ENCODE measurements around the gene CBFA2T3. TPM values are rescaled to one million over a fixed set of nuclear protein-coding genes. Genes with fewer than 3 reads are reported as not detected.

Gene CBFA2T3
- total and polyA plus RNA-seq, 2 of the 13 experiments (the other 11 are each of a cell fraction or from before 2014, with no cell fraction given), result 0.05 TPM; not detected in 1

DNA sequence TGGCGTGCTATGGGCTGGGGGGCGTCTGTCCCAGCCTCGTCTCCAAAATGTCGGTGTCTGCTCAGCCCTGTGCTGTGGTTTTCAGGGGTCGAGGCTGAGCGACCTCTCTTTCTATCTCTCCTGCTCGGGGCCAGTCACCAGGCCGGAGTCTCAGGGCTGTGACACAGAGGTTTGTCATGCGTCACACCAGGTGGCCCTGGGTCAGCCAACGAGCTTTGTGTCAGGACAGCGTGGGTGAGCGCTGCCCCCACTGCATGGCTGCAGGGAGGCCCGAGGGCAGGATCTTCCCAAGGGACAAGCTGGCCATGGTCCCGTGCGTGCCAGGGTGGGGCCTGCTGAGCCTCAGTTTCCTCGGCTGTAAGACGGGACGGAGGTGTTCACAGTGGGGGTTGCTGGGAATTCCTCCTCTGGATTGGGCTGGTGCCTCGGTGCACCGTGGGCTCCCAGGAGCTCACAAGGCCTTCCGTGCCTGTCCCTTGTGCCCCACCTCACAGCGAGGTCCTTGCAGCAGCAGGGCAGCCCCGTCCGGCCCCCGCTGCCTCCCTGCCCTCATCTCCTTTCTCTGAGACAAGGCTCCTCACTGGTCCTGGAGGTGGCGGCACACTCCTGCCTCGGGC is 50.5 kb downstream of the CBFA2T3 start (continued):
- no peak for TF ChIP-seq BORCS8-MEF2B (CRISPR knock-in tag; IDR thresholded peaks at IDR 0.05)
- TF ChIP-seq ZFP36L1 (CRISPR knock-in tag; IDR thresholded peaks at IDR 0.05), result no peak
- TF ChIP-seq ZNF337 (CRISPR knock-in tag; IDR thresholded peaks at IDR 0.05; ENCODE audit: borderline replicate concordance, low read depth), result no peak
- TF ChIP-seq ZNF572 (CRISPR knock-in tag; IDR thresholded peaks at IDR 0.05), result no peak
- no peak for TF ChIP-seq HDAC1 (CRISPR knock-in tag; IDR thresholded peaks at IDR 0.05)
- TF ChIP-seq, protein P1, sequence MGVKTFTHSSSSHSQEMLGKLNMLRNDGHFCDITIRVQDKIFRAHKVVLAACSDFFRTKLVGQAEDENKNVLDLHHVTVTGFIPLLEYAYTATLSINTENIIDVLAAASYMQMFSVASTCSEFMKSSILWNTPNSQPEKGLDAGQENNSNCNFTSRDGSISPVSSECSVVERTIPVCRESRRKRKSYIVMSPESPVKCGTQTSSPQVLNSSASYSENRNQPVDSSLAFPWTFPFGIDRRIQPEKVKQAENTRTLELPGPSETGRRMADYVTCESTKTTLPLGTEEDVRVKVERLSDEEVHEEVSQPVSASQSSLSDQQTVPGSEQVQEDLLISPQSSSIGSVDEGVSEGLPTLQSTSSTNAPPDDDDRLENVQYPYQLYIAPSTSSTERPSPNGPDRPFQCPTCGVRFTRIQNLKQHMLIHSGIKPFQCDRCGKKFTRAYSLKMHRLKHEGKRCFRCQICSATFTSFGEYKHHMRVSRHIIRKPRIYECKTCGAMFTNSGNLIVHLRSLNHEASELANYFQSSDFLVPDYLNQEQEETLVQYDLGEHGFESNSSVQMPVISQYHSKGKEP (CRISPR knock-in tag; IDR thresholded peaks at IDR 0.05), result no peak
- no peak for TF ChIP-seq YEATS2 (CRISPR knock-in tag; IDR thresholded peaks at IDR 0.05; ENCODE audit: borderline replicate concordance)
- TF ChIP-seq ZNF652 (CRISPR knock-in tag; IDR thresholded peaks at IDR 0.05; ENCODE audit: borderline replicate concordance, low read depth), result no peak
- TF ChIP-seq, protein P2, sequence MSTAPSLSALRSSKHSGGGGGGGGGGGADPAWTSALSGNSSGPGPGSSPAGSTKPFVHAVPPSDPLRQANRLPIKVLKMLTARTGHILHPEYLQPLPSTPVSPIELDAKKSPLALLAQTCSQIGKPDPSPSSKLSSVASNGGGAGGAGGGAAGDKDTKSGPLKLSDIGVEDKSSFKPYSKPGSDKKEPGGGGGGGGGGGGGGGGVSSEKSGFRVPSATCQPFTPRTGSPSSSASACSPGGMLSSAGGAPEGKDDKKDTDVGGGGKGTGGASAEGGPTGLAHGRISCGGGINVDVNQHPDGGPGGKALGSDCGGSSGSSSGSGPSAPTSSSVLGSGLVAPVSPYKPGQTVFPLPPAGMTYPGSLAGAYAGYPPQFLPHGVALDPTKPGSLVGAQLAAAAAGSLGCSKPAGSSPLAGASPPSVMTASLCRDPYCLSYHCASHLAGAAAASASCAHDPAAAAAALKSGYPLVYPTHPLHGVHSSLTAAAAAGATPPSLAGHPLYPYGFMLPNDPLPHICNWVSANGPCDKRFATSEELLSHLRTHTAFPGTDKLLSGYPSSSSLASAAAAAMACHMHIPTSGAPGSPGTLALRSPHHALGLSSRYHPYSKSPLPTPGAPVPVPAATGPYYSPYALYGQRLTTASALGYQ (CRISPR knock-in tag; IDR thresholded peaks at IDR 0.05), result no peak
- TF ChIP-seq KLF15 (CRISPR knock-in tag; IDR thresholded peaks at IDR 0.05; ENCODE audit: borderline replicate concordance), result no peak
- TF ChIP-seq ZNF24 (IDR thresholded peaks at IDR 0.05), result no peak
- TF ChIP-seq, protein P3, sequence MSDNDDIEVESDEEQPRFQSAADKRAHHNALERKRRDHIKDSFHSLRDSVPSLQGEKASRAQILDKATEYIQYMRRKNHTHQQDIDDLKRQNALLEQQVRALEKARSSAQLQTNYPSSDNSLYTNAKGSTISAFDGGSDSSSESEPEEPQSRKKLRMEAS (IDR thresholded peaks at IDR 0.05), result peak; percentile 25; the same call in 1 of the 2 replicates
- TF ChIP-seq MEIS1 (CRISPR knock-in tag; IDR thresholded peaks at IDR 0.05; ENCODE audit: borderline replicate concordance), result 0 out of 2 replicates have a peak, but pooled peaks have one; percentile 45
- TF ChIP-seq HOXA5 (CRISPR knock-in tag; IDR thresholded peaks at IDR 0.05), result no peak
- TF ChIP-seq NAIF1 (CRISPR knock-in tag; IDR thresholded peaks at IDR 0.05; ENCODE audit: borderline replicate concordance), result no peak
- TF ChIP-seq TCF12 (IDR thresholded peaks at IDR 0.05), result no peak
- no peak for TF ChIP-seq TCF12 (CRISPR knock-in tag; IDR thresholded peaks at IDR 0.05)
- TF ChIP-seq U2AF2 (IDR thresholded peaks at IDR 0.05; ENCODE audit: low read depth, low read length), result no peak
- TF ChIP-seq ZNF777 (CRISPR knock-in tag; IDR thresholded peaks at IDR 0.05), result 0 out of 2 replicates have a peak, but pooled peaks have one; percentile 6
- TF ChIP-seq ZNF816 (CRISPR knock-in tag; IDR thresholded peaks at IDR 0.05; ENCODE audit: borderline replicate concordance), result no peak
- TF ChIP-seq, protein P4, sequence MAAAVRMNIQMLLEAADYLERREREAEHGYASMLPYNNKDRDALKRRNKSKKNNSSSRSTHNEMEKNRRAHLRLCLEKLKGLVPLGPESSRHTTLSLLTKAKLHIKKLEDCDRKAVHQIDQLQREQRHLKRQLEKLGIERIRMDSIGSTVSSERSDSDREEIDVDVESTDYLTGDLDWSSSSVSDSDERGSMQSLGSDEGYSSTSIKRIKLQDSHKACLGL (CRISPR knock-in tag; IDR thresholded peaks at IDR 0.05), result peak; percentile 7; the same call in 1 of the 2 replicates
- peak; percentile 44; the same call in 1 of the 2 replicates for TF ChIP-seq KDM5B (CRISPR knock-in tag; IDR thresholded peaks at IDR 0.05; ENCODE audit: borderline replicate concordance)
- peak; percentile 27; the same call in 1 of the 2 replicates for TF ChIP-seq FOSL2 (CRISPR knock-in tag; IDR thresholded peaks at IDR 0.05)
- TF ChIP-seq ZNF577 (CRISPR knock-in tag; IDR thresholded peaks at IDR 0.05; ENCODE audit: borderline replicate concordance, low read depth), result no peak
- no peak for TF ChIP-seq IRF2 (CRISPR knock-in tag; IDR thresholded peaks at IDR 0.05)
- TF ChIP-seq ZKSCAN8 (CRISPR knock-in tag; IDR thresholded peaks at IDR 0.05; ENCODE audit: borderline replicate concordance), result no peak
- peak; percentile 48 for TF ChIP-seq CREB1 (IDR thresholded peaks at IDR 0.05)
- TF ChIP-seq CREB1 (CRISPR knock-in tag; IDR thresholded peaks at IDR 0.05), result no peak

All from HepG2 (cell line).